SK-N-MC (cell line): Measurements from ENCODE around the gene RSRC1.

Experiments used
- EZH2 ChIP-seq: fragments of 200-600 bp; sonication (generic); IDR thresholded peaks from one replicate; pipeline ENCODE4 v1.6.1; 2017; ENCODE audit warnings: antibody characterized with exemption
- POLR2AphosphoS5 ChIP-seq: IDR thresholded peaks from 2 replicates; pipeline ENCODE4 v1.6.1; 2012; ENCODE audit warnings: mild to moderate bottlenecking, low read depth, low read length, borderline replicate concordance

DNA sequence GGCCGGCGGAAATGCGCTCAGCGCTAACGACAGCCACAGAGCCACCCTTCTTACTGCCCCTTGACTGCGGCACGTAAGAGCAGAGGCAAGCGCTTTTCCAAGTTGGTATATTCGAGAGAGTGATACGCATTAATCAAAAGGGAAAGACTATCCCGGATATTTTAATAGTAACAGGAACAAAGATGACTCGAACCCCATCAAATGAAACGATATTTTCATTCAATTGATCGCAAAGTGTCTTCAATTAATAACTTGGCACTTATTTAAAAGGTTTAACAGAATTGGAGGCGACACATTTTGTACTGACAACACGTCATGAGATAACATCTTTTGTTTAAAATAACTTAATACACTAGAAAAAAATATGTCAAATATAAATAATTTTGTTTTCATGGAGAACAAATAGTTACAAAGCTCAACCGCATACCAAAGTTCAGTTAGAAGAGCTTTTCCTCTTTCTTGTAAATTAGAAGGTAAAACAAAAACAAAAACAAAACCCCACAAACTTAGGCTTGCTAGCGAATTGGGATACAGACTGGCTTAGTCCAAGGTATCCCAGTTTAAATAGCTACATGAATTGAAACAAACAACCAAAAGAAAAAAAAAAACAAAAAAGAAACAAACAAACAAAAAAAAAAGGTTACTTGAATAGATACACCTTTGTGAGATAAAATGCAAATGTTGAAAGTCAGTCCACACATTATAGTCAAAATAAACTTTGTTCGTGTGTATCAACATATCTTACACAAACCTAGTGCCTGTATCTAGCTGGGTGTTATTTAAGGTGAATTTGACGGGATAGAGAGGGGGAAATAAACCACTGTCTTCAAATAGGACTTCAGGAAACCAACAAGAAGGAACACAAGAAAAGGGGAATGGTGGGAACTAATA, 13.8 kb upstream of the RSRC1 start:
- TF ChIP-seq EZH2 (no peak), POLR2AphosphoS5 (no peak)
